GM18505 (cell line): ENCODE data around the gene KRTAP5-4.
"Not testable (repeated sequence)": the region's sequence is repeated elsewhere in the genome, so short reads cannot be mapped to it uniquely, and the experiment has no call there.

Experiments used
- ATAC-seq: cut with Tn5 transposase; IDR thresholded peaks from one replicate; pipeline ENCODE4 v1.9.1; 2021; ENCODE audit not compliant: unreplicated experiment
- POLR2A ChIP-seq: IDR thresholded peaks from 4 replicates; pipeline ENCODE4 v1.6.1; 2011; ENCODE audit warnings: borderline replicate concordance; ENCODE audit not compliant: insufficient read depth, insufficient read length; ENCODE audit errors: extremely low read depth

Gene KRTAP5-4

GRCh38 chr11:1647901-1648652 is 26.1 kb upstream of the KRTAP5-4 start:
- no peak for ATAC-seq

GRCh38 chr11:1646540-1646939 is 24.6 kb upstream of the KRTAP5-4 start:
- not testable (repeated sequence) for ATAC-seq

More at GRCh38 chr11:1647901-1648652, 26.1 kb upstream of the KRTAP5-4 start:
- no peak for TF ChIP-seq POLR2A

- no peak for ATAC-seq
- TF ChIP-seq POLR2A = no peak
Observed at GRCh38 chr11:1645357-1645821, 23.5 kb upstream of the KRTAP5-4 start.

GRCh38 chr11:1644601-1645356 is 22.8 kb upstream of the KRTAP5-4 start:
- no peak for TF ChIP-seq POLR2A
- no peak for ATAC-seq

- no peak for TF ChIP-seq POLR2A
- no peak for ATAC-seq
Observed at GRCh38 chr11:1643146-1643690, 21.3 kb upstream of the KRTAP5-4 start.

DNA sequence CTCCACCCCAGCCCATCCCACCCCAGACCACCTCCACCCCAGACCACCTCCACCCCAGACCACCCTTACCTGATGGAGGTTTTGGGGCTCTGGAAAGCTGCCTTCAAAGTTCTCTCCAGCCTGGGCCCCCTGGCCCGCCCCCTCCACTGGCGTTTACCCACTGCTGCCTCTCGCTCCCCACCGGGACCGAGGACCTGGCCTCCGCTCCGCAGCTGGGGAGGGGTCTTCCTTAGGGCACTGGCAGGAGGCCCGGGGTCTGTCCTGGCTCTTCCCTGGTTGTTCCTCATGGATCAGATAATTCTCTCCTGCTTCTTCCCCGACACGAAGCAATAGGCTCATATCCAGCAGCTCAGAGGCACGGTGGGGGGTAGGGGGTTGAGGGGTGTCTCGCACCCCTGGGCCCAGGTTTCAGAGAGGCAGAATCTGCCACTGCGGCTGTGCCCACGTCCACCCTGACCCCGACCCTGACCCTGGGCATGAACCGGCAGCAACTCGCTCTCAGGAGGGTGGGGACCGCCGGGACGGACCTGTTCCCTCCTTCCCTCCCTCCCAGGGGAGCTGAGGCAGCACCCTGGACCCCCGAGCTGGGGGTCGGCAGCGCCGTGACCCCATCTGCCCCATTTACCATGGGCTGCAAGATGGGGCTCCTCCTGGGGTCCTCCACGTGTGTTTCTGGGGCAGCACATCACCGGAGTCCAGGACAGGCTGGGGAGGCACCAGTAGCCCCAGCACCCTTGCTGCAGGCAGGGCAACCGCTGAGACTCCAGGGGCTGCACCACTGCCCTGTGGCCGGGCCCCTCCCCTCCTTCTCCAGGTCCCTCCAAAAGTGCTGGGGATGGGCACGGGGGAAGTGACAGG is 20.6 kb upstream of the KRTAP5-4 start:
- TF ChIP-seq POLR2A = no peak
- ATAC-seq = no peak

DNA sequence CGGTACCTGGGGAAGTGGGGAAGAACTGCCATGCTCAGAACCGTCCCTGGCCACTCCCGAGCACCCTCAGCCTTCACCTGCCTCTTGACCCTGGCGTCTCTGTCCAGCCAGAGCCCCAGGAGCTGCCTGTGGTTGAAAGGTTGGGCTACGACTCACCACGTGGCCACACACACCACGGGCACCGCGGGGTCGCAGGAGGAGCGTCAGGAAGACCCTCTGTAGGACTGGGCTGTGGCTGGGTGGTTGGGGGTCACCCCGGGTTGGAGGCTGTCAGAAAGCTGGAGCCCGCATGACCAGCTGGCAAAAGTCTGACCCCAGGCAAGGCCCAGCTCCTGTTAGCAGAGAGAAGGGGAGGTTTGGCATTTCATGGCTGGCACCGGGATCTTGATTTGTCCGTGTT is 19.2 kb upstream of the KRTAP5-4 start:
- no peak for TF ChIP-seq POLR2A
- no peak for ATAC-seq

DNA sequence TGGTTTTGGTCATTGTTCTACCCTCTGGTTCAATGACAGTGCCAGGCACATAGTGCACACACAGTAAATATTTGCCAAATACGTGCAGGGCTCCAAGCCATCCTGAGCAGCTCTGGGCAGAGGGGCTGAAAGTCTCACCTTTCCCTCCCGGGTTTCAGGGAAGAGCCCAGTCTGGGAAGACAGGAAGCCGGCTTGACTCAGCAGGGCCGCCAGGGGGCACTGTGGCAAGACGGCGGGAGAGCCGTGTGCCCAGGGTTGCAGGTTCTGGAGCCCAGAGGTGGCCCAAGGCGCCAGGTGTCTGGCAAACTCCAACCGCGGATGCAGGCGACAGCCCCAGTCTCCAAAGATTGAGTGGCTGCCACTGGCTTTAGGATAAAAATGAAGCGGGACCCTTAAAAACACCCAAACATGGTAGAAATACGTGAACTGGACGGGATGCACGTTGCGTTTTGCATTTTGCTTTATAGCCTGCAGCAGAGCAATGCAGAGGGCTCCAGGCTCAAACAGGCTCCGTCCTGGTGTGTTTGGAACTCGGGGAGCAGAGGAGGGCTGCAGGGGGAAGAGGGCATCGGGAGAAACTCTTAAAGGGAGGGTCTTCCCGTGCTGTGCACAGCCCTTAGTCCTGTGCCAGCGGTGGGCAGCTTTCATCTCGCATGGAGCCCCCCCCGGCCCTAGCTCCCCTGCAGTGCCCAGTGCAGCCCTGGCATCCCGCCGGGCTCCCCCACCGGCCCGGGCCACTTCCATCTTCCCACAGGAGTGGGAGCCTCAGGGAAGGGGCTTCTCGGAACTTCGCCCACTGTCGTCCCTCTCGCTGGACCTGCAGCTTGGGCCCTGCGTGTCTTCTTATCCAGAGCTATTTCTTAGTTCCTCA is 18.4 kb upstream of the KRTAP5-4 start:
- ATAC-seq = no peak
- TF ChIP-seq POLR2A = no peak

DNA sequence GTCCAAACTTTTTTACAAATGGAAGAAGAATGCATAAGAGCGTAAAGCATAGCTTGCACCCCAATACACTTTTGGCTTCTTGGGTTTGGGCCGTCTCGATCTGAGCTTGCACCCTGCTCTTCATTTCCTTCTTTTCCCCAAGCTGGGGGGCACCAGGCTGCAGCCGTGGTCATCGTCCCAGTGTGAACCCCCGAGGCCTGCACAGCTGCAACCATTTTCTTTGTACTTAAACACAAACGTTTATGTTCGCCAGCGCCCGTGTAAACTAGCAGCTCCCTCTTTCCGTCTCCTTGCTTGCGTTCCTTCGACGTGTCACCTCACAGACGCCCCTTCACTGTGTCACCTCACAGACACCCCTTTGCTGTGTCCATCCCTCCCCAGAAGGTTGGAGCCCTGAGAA is 17.7 kb upstream of the KRTAP5-4 start:
- TF ChIP-seq POLR2A = no peak
- ATAC-seq = no peak

- no peak for ATAC-seq
- TF ChIP-seq POLR2A = no peak
Observed at GRCh38 chr11:1639102-1639620, 17.2 kb upstream of the KRTAP5-4 start.

DNA sequence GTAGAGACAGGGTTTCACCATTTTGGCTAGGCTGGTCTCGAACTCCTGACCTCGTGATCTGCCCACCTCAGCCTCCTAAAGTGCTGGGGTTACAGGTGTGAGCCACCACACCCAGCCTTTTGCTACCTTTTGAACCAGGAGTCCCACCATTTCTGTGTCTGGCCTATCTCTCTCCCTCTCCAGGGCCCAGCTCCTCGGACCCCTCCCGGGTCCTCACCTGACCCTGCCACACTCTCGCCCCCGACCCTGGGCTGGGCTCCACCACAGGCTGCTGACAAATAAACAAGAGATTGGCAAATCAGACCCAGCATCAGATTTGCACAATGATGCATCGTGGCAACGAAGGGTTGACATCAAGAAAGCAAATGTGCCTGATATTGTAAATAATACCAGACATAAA is 16.4 kb upstream of the KRTAP5-4 start:
- ATAC-seq = no peak
- TF ChIP-seq POLR2A = no peak

GRCh38 chr11:1637628-1638027 is 15.7 kb upstream of the KRTAP5-4 start:
- no peak for ATAC-seq
- no peak for TF ChIP-seq POLR2A
